HG02678 (cell line): ENCODE data around the gene ISL2.

ENCODE experiments used
- ATAC-seq: cut with Tn5 transposase; IDR thresholded peaks from one replicate; pipeline ENCODE4 v1.9.1; 2021; ENCODE audit warnings: mild to moderate bottlenecking, moderate library complexity; ENCODE audit not compliant: unreplicated experiment

ISL2 gene

DNA sequence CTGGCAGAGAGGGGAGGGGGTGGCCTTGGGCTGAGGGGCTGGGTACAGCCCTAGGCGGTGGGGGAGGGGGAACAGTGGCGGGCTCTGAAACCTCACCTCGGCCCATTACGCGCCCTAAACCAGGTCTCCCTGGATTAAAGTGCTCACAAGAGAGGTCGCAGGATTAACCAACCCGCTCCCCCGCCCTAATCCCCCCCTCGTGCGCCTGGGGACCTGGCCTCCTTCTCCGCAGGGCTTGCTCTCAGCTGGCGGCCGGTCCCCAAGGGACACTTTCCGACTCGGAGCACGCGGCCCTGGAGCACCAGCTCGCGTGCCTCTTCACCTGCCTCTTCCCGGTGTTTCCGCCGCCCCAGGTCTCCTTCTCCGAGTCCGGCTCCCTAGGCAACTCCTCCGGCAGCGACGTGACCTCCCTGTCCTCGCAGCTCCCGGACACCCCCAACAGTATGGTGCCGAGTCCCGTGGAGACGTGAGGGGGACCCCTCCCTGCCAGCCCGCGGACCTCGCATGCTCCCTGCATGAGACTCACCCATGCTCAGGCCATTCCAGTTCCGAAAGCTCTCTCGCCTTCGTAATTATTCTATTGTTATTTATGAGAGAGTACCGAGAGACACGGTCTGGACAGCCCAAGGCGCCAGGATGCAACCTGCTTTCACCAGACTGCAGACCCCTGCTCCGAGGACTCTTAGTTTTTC lies 4.9 kb downstream of the ISL2 start:
- no peak for ATAC-seq

GRCh38 chr15:76342058-76342381 lies 5.4 kb downstream of the ISL2 start:
- no peak for ATAC-seq

DNA sequence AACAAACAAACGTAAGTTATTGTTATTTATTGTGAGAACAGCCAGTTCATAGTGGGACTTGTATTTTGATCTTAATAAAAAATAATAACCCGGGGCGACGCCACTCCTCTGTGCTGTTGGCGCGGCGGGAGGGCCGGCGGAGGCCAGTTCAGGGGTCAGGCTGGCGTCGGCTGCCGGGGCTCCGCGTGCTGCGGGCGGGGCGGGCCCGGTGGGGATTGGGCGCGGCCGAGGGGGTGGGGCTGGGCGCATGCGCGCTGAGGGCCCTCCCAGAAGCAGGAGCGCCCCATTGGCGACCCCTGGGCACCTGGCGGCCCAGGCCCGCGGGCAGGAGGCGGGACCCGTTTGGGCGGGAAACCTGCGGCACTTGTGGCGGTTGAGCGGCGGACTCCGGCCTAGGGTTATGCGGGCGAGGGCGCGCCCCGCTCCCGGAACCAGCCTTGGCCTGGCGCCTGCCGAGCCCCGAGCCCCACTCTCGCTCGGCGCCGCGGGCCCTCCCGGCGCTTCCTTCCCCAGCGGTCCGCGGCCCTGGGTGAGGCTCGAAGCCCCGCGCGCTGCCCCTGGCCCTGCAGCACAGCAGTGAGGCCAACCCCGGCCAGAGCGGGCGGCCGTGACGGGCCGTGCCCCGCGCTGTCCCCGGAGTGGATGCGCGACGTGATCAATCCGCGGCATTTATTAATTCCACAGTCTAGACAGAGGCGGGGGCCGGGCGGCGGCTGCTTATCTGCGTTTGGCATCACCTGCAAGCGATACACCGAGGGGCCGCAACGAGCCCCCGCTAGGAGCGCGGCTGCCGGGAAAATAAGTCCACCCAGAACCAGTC lies 6.0 kb downstream of the ISL2 start:
- no peak for ATAC-seq

DNA sequence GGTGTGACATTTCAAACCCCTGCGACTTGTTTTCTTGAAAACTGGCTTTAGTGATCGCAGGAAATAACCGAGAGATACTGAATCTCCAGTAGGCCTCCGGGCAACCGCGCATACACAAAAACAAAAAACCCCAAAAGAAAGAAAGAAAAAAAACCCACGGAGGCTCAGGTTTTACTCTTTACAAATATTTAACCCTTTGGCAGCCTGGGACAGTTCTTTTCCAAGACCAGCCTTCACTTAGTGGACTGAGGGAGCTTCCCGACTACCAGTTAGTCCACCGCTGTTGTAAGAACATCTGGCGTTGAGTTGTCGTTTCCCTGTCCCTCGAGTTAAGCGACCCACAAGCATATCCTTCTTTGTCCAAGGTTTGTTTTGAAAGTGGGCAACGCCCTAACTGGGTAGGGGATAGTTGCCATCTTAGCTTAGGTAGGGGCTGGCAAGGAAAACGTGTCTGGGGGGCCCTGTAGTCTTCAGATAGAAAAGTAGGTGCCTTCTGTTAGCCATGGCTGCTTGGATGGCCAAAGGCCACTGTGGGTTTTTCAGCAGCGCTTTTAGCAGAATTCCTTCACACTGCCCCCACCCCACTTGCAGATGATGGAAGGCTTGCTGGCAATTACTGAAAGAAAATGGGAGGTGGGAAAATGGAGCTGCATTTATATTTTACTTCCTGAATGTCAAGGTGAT lies 6.9 kb downstream of the ISL2 start:
- no peak for ATAC-seq

DNA sequence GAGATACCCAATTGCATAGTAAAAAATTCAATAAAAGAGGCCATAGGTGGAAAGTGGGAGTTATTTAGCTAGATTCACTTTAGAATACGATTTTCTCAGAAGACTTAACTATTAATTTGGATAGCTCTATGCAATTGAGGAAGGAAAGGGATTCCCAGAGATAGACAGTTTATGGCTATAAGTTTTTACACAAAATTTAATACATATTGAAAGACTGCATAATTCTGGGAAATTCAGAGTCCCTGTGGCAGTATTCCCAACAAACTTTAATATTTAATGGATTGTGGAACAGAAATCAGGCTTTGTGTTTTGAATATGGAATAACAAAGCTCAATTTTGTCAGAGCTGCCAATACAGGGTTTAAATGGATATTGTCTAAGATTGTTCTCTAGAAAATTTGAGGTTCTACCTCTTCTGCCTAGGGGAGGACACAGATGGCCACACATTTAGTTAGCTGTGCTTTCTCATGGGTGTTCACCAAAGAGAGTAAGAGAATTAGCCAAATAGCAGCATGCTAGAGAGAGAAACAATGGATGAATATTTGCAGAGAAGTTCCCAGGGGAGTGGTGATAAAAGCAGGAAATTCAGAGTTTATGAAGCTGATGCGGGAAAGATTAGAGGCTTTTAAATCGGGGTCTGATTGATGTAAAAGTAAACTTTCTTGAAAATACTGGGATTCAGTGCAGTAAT lies 8.5 kb downstream of the ISL2 start:
- no peak for ATAC-seq

DNA sequence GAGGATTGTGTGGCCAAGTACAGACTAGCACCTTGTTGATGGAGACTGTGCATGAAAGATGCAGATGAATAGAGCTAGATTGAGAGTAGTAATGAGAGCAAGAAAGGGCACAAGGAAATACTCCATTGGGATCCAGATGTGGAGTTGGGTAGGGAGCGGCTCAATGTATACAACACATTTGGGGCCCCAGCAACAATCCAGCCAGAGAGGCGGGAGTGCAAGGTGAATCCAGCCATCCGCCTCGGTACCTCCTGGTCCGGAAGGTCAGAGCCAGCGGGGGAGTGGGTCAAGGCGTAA lies 9.0 kb downstream of the ISL2 start:
- ATAC-seq = no peak

GRCh38 chr15:76345880-76346668 lies 9.5 kb downstream of the ISL2 start:
- no peak for ATAC-seq

DNA sequence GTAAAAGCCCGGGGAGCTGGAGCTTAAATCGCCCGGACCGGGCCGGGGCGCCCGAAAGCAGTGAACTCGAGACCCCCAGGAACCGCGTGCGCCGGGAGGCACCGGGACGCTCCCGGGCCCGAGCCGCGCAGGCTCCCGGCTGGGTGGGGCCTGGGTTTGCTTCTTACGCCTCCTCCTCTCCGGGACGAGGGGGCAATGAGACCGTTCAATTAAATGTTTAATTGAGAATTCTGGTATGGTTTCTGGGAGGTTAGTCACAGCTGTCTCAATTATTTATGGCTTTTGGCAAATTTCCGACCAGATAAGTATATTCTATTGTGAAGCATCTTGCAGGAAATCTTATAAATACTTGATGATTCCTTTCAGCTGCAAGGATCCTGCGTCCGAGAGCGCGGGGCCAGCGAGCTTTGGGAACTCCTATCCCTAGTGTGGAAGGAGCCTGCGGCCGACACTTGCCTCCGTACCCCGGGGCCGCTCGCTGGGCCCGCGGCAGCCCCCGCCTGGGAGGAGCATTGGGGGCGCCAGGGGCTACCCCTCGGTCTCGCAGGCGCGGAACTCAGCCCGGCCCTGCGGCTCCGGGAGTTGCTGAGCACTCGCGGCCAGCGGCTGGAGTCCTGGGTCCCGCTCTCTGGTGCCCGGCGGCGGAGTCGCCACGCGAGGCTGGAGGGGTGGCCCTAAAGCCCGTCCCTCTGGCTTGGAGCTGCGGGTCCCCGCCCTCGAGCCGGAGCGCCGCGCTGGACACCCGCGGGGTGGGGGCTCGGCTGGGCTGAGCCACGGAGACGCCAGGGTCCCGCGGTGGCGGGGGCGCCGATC lies 10.3 kb downstream of the ISL2 start:
- ATAC-seq = no peak

GRCh38 chr15:76347482-76348055 lies 11.0 kb downstream of the ISL2 start:
- no peak for ATAC-seq

- ATAC-seq = no peak
Measured at GRCh38 chr15:76349301-76350070, 12.9 kb downstream of the ISL2 start.

DNA sequence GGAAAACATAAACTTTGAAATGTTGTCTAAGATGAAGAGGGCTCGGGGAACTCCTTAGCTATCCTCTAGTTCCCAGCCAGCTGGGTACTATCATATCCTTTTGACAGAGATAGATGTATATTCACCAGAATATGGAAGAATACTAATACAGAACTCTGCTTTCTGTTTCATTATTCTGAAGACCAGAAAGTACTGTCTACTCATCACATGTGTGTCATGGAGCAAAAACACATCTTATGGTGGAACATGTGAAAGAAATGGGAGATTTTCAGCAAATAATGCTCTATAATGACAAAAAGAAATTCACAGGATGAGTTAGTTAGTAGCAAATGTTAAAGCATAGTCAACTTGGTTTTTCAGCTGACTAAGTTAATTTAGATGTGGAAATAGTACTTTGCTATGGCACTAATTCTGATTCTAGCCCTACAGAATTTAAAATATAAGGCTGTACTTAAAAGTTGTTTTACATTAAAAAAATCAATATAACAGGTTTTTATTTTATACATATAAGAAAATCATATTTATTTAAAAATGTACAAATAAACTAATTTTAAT lies 16.5 kb downstream of the ISL2 start:
- ATAC-seq = no peak

- no peak for ATAC-seq
Measured at GRCh38 chr15:76353903-76354302, 17.3 kb downstream of the ISL2 start.

DNA sequence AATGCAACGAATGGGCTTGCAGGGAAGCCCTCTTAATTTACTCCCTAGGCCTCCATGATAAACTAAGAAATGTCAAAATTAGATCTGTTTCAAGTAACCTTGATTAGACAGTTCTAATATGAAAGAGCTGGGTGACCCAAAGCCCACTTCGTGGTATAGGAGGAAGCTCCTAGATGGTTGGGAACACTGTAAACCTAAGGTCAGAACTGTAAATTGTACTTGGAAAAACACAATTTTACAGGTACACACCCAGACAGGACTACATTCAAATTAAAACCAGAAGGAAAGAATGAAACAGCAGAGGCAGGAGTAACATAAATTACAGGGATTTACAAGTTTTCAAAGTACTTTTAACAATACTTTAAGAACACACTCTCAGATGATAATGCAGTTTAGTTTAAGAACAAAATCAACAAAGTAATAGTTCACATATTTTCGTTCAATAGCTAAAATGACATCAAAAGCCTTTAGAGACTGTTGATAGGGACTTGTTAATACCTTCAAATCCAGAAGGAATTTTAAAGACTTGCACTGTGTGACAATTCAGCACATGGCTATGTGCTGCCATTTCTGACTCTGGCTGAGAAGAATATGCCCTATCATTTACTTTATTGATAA lies 18.4 kb downstream of the ISL2 start:
- no peak for ATAC-seq

DNA sequence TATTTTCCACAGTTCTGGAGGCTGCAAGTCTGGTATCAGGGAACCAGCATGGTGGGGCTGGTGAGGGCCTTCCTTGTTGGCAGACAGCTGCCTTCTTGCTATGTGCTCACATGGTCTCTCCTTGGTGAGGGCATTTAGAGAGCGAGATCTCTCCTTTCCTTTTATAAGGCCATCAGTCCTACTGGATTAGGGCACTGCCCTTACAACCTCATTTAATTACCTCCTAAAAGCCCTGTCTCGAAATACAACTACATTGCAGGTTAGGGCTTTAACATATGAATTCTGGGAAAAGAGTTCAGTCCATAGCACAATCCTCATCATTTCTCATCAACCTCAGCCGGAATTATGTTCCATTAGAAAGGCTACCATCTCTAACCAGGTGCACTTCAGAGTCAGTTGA lies 21.9 kb downstream of the ISL2 start:
- ATAC-seq = no peak

- ATAC-seq = no peak
Measured at GRCh38 chr15:76359152-76359551, 22.6 kb downstream of the ISL2 start.

DNA sequence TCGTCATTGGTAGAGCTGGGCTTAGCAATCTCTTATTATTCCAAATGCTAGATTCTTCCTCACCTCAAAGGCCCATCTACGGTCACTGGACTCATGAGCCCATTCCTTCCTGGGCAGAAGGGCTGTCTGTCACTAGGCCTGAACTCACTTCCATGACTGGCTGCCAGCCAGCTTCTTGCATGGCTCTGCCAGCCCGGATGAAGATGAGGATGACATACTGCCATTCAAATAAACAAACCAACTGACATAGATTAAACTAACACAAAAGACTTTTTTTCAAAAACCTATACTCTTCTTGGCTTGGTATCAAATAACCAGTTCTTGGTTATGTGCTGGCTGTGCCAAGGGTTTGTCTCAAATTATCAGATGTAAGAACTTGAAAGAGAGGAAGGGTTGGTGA lies 23.8 kb downstream of the ISL2 start:
- no peak for ATAC-seq

- no peak for ATAC-seq
Measured at GRCh38 chr15:76363251-76363650, 26.7 kb downstream of the ISL2 start.

DNA sequence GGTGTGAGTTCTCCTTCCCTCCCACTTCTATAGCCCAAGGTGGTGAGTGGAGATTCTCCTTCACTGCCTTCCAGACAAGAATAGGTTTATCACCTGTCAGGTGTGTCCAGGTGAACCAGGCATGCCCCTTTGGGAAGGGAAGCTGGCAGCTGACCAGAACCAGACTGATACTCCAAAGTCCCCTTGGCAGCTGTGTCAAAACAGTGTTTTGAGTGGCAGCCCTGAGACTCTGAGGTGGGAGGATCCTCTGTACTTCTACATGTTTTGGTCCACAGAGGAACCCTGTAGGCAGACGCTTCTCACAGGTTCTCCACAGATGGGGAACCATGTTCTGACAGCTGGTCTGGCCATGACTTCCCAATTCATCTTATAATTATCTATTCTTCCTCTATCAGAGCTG lies 30.1 kb downstream of the ISL2 start:
- no peak for ATAC-seq
